ENCODE measurements around the gene NEBL. TPM values are rescaled to one million over a fixed set of nuclear protein-coding genes. Genes with fewer than 3 reads are reported as not detected.

NEBL gene
- total and polyA plus RNA-seq, 2 experiments from 2014 or later: 247 to 489 TPM

DNA sequence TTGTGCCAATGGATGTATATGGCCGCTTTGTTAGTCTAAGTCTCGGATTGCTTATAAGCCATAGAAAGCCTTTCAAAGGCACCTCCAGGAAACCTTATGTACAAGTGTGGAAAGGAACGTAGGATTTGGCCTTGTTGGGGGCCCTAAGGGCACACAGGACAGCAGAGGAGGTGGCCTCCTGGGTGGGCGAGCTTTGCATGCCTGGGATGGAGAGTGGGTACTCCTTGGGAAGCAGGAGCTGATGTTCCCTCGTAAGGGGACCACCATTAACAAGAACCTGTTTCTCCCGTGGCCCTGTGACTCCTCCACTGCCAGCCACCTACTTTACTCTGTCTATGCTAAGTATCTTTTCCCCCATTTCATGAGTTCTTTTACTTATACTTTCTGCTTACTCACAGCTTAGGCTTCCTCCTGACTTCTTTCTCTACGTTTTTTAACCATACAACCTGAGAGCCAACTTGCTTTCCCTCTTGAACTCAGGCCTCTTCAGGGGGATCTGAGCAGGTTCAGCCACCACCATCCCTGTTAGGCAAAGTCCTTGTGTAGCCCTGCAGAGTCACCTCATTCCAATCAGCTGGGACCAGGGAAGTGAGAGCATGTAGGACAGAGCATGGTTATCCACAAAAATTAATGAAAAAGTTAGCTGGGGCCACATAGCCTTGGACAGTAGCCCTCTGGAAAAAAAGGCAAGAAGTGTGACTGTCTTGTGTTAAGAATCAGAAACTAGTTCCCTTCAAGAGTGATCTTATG is 118.9 kb downstream of the NEBL start:
- Histone ChIP-seq H3K27ac (no peak overlapping the region), H3K4me1 (ENCODE audit: low read depth) (peaks cover 4% of the 10 kb centered on the region), H3K4me3 (no peak overlapping the region), H3K9me3 (ENCODE audit: low read depth) (no peaks in the 10 kb centered on the region), H3K36me3 (peaks cover 6% of the 10 kb centered on the region), H3K27me3 (no peaks in the 10 kb centered on the region)
- DNase-seq (ENCODE audit: low read depth in 1 of 2, low spot score in 1 of 2): no peak
- TF ChIP-seq, protein P1, sequence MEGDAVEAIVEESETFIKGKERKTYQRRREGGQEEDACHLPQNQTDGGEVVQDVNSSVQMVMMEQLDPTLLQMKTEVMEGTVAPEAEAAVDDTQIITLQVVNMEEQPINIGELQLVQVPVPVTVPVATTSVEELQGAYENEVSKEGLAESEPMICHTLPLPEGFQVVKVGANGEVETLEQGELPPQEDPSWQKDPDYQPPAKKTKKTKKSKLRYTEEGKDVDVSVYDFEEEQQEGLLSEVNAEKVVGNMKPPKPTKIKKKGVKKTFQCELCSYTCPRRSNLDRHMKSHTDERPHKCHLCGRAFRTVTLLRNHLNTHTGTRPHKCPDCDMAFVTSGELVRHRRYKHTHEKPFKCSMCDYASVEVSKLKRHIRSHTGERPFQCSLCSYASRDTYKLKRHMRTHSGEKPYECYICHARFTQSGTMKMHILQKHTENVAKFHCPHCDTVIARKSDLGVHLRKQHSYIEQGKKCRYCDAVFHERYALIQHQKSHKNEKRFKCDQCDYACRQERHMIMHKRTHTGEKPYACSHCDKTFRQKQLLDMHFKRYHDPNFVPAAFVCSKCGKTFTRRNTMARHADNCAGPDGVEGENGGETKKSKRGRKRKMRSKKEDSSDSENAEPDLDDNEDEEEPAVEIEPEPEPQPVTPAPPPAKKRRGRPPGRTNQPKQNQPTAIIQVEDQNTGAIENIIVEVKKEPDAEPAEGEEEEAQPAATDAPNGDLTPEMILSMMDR (IDR thresholded peaks at IDR 0.05; ENCODE audit: low read depth, low read length): no peak

- H3K27ac ChIP-seq: no peak overlapping the region
- no peak for DNase-seq (ENCODE audit: low read depth in 1 of 2, low spot score in 1 of 2)
- H3K36me3 ChIP-seq: no peaks in the 10 kb centered on the region
- TF ChIP-seq, protein P1 (IDR thresholded peaks at IDR 0.05; ENCODE audit: low read depth, low read length): no peak
- no peaks in the 10 kb centered on the region for H3K27me3 ChIP-seq
- H3K4me1 ChIP-seq (ENCODE audit: low read depth): peaks cover 4% of the 10 kb centered on the region
- no peak overlapping the region for H3K4me3 ChIP-seq
- H3K9me3 ChIP-seq (ENCODE audit: low read depth): no peaks in the 10 kb centered on the region
These were observed 120.6 kb downstream of the NEBL start for GRCh38 chr10:20776384-20777118.

- H3K36me3 ChIP-seq: no peaks in the 10 kb centered on the region
- H3K9me3 ChIP-seq (ENCODE audit: low read depth): no peaks in the 10 kb centered on the region
- H3K4me1 ChIP-seq (ENCODE audit: low read depth): no peaks in the 10 kb centered on the region
- H3K27ac ChIP-seq: no peak overlapping the region
- no peaks in the 10 kb centered on the region for H3K27me3 ChIP-seq
- DNase-seq (ENCODE audit: low read depth in 1 of 2, low spot score in 1 of 2): peak in 1 of 2 donors; percentile 15
- no peak overlapping the region for H3K4me3 ChIP-seq
- TF ChIP-seq, protein P1 (IDR thresholded peaks at IDR 0.05; ENCODE audit: low read depth, low read length): no peak
These were observed 126.1 kb downstream of the NEBL start for GRCh38 chr10:20771051-20771450.

- DNase-seq (ENCODE audit: low read depth in 1 of 2, low spot score in 1 of 2): peak in 1 of 2 donors; percentile 22
- Histone ChIP-seq H3K36me3 (no peaks in the 10 kb centered on the region), H3K4me3 (no peak overlapping the region), H3K27ac (no peak overlapping the region), H3K9me3 (ENCODE audit: low read depth) (no peaks in the 10 kb centered on the region), H3K27me3 (no peaks in the 10 kb centered on the region), H3K4me1 (ENCODE audit: low read depth) (no peaks in the 10 kb centered on the region)
- TF ChIP-seq, protein P1 (IDR thresholded peaks at IDR 0.05; ENCODE audit: low read depth, low read length): no peak
These were observed 127.6 kb downstream of the NEBL start for GRCh38 chr10:20769481-20769880.

DNA sequence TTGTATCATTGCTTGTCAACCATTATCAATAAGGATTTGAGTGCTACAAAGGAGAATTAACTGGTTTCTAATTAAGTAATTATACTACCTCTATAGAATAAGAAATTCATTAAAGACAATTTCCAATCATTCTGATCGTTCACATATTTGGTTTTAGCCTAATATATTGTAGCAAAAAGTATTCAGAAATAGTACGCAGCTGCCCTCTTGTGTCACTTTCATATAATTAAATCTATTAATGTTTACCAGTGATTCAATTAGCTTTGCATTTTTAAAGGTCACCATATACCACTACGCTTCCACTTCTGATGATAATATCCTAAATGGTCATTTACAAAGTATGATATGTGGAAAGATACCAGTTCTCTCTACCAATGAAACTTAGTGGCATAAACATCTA is 128.3 kb downstream of the NEBL start:
- Histone ChIP-seq H3K27me3 (no peaks in the 10 kb centered on the region), H3K4me3 (no peak overlapping the region), H3K27ac (no peak overlapping the region), H3K9me3 (ENCODE audit: low read depth) (no peaks in the 10 kb centered on the region), H3K36me3 (no peaks in the 10 kb centered on the region), H3K4me1 (ENCODE audit: low read depth) (no peaks in the 10 kb centered on the region)
- peak; percentile 50 to 68 for DNase-seq (ENCODE audit: low read depth in 1 of 2, low spot score in 1 of 2)
- TF ChIP-seq, protein P1 (IDR thresholded peaks at IDR 0.05; ENCODE audit: low read depth, low read length): peak; percentile 19
